HG02973 (cell line): Measurements from ENCODE around the gene TBC1D8B.
"Not testable (repeated sequence)": the region's sequence is repeated elsewhere in the genome, so short reads cannot be mapped to it uniquely, and the experiment has no call there.

Experiments
- ATAC-seq: cut with Tn5 transposase; IDR thresholded peaks from one replicate; pipeline ENCODE4 v1.9.1; 2021; ENCODE audit warnings: moderate library complexity; ENCODE audit not compliant: unreplicated experiment

TBC1D8B gene

GRCh38 chrX:106802388-106803275 is at the start of gene TBC1D8B:
Gene TBC1D8B (plus strand): TSS chrX:106802673. CDS start chrX:106802854, 181 bp downstream.
- peak; percentile 98 for ATAC-seq

- not testable (repeated sequence) for ATAC-seq
Measured at GRCh38 chrX:106769288-106769687, 33.2 kb upstream of the TBC1D8B start.

DNA sequence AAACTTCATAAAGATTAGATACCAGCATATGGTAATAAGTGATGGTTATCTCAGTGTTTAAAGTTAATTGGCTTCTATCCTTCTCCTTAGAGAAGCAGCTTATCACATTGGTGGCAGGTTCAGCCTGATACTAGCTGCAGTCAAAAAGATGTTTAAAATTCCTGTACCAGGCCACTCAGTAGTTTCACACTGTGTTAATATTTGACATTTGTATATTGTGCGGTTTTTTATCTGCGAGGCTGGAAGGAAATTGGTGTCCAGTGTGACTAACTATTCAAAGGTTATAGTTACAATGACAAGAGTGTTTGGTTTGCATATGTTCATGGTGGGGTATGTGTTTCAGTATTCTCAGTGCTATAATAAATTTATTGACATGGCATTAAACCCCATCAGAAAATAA is 27.5 kb upstream of the TBC1D8B start:
- no peak for ATAC-seq

DNA sequence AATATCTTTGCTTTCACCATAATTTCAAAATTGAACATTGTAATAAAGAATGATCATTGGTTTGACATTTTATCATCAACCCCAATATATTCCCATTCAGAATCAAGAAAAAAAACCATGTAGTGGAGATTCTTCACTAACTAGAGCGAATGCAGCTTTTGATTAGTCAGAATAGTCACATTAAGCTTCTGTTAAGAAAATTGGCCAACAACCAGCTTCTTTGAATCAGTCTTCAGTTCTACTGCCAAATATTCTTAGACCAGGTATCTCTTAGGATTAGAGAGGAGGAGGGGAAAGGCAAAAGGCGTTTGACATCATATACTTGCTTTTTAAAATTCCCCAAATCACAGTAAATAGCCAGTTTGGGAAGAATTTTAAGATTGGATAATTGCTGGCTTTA is 22.2 kb upstream of the TBC1D8B start:
- no peak for ATAC-seq

- no peak for ATAC-seq
Measured at GRCh38 chrX:106780664-106781377, 21.7 kb upstream of the TBC1D8B start.

- ATAC-seq: no peak
Measured at GRCh38 chrX:106783716-106784115, 18.8 kb upstream of the TBC1D8B start.

- no peak for ATAC-seq
Measured at GRCh38 chrX:106791495-106791894, 11.0 kb upstream of the TBC1D8B start.

- ATAC-seq: peak; percentile 32
Measured at GRCh38 chrX:106802063-106802387, 448 bp upstream of the TBC1D8B start.

DNA sequence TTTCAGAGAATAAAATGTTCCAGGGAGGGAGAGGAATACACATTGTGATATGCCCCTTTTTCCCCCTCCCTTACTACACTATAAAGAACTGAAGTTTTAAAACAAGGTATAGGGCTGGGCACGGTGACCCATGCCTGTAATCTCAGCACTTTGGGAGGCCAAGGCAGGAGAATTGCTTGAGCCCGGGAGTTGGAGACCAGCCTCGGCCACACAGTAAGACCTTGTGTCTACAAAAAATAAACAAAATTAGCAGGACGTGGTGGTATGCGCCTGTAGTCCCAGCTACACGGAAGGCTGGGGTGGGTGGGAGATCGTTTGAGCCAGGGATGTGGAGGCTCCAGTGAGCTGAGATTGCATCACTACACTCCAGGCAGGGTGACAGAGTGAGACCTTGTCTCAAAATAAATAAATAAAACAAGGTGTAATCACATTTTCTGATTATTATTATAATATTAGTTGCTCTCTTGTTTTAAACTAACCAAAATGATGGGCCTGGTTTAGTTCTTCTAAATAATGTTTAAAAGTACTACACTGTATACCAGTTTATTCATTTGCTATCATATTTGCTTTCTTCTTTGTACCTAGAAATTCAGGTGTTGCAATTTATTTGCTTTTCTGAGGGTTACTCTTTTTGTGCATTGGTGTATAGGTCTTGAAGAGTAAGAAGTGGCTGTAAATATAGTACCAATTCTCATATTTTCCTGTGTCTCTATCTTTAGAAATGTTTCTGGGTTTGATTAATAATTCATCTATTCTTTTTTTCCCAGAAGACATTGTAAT is 8.8 kb downstream of the TBC1D8B start:
- ATAC-seq: no peak

- not testable (repeated sequence) for ATAC-seq
Measured at GRCh38 chrX:106812930-106813329, 10.5 kb downstream of the TBC1D8B start.

- ATAC-seq: not testable (repeated sequence)
Measured at GRCh38 chrX:106814093-106814492, 11.6 kb downstream of the TBC1D8B start.

DNA sequence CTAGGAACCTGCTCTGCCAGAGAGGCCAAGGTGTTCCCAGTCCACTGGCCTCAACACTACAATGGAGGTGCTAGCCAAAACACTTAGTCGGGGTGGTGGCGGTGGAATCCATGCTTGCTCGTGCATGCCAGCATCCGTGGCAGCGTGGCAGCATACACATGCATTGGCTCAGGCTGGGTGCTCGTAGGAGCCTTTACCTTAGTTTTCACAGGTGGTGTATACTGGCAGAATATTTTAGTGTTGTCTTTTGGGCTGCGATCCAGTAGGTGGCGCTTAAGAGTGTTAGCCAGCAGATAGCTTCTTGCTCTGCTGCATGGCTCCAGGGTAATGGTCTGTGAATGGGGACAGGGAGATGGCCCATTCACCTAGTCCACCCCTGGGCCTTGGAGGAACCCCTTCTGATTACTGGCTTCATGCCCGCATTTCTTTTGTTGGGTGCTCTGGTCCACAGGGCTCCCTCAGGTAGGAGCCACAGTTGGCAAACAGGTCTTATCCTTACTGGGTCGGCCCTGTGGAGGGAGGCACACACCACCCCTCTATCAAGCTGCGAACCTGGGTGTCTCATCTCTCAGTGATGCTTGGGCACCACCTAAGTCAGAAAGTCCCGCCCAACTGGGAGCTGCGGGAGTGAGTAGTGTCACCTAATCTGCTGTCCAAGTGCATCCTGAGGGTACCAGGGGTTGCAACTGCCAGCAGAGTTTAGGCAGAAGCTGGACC is 60.7 kb downstream of the TBC1D8B start:
- peak; percentile 69 for ATAC-seq

GRCh38 chrX:106863697-106864096 is 61.2 kb downstream of the TBC1D8B start:
- no peak for ATAC-seq

GRCh38 chrX:106872796-106873195 is 70.3 kb downstream of the TBC1D8B start:
- not testable (repeated sequence) for ATAC-seq

DNA sequence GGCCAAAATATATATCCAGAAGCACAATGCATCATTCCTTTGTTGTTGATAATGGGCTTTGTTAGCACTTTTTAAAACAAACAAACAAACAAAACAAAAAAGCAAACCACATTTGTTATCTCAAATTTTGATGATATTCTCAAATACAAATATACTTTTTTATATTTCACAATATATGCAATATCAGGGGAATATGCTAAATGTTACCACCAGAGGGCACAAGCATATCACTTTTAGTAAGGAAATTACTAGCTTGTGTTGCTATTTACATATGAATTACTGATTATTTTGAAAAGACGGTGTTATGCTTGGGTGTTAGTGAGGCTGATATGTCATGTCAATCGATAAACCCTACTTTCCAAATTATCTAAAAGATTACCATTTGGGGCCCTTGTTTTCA is 71.6 kb downstream of the TBC1D8B start:
- ATAC-seq: no peak

GRCh38 chrX:106875151-106875550 is 72.7 kb downstream of the TBC1D8B start:
- ATAC-seq: no peak

GRCh38 chrX:106889468-106889867 is 87.0 kb downstream of the TBC1D8B start:
- no peak for ATAC-seq

DNA sequence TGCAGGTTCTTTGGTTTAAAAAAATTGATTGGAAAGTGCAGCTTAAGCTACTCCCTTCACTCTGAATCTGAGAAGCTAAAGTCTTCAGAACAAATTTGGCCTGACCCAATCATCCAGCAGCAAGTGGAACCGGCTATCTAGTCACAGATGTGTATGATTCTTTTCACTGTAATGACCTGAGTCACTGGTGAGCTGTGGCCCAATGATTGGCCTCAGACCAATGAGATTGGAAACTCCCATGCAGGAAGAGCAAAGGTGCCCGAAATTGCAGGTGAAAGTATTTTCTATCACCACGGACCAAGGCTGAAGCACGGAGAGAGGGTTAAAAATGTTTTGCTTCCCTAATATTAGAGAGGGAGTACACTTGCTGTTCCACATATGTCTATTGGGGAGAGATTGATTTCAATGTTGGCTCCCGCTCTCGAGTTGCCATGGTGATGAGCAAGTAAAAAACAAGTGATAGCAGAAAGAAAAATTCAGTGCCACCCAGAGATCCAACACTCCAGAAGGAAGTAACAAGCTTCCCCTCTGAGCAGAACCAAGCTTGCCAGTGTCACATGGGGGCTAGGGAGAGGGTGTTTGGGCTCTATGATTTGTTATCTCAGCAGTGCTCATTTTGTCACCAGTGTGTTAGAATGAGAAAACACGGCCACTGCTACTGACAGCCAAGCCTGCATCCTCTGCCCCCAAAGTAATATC is 89.4 kb downstream of the TBC1D8B start:
- no peak for ATAC-seq

GRCh38 chrX:106894392-106894909 is 92.0 kb downstream of the TBC1D8B start:
- peak; percentile 65 for ATAC-seq

- ATAC-seq: no peak
Measured at GRCh38 chrX:106894978-106895452, 92.5 kb downstream of the TBC1D8B start.
